Fibroblast of mammary gland (primary cell): ENCODE results near the gene NTN1.
A peak's percentile ranks its signal among the peaks of the same experiment; 100 is the strongest.

Experiments used
- DNase-seq: peaks from one replicate; pipeline ENCODE4 v3.0.0-alpha.2; 2010; ENCODE audit warnings: low read depth
- H3K4me3 ChIP-seq: 2 replicates; pipeline ENCODE4 v1.5.1; 2011; ENCODE audit warnings: low read depth, mild to moderate bottlenecking, low read length, moderate library complexity; ENCODE audit not compliant: control insufficient read depth
- CTCF ChIP-seq: conservative IDR thresholded peaks from 2 replicates; pipeline ENCODE4 v1.5.1; 2011; ENCODE audit warnings: low read depth, low read length, inconsistent platforms; ENCODE audit not compliant: control insufficient read depth, insufficient read depth

NTN1 gene

GRCh38 chr17:9213303-9213640, 192.0 kb downstream of the NTN1 start:
- TF ChIP-seq CTCF: no peak
- H3K4me3 ChIP-seq: no peak overlapping the region
- DNase-seq: no peak

GRCh38 chr17:9215465-9215864, 194.2 kb downstream of the NTN1 start:
- no peak overlapping the region for H3K4me3 ChIP-seq
- no peak for DNase-seq
- no peak for TF ChIP-seq CTCF

GRCh38 chr17:9217151-9218056, 196.1 kb downstream of the NTN1 start:
- H3K4me3 ChIP-seq: no peak overlapping the region
- no peak for TF ChIP-seq CTCF
- DNase-seq: peak; percentile 90

- no peak for TF ChIP-seq CTCF
- DNase-seq: no peak
- H3K4me3 ChIP-seq: no peak overlapping the region
Observed at GRCh38 chr17:9218064-9218635, 196.8 kb downstream of the NTN1 start.

GRCh38 chr17:9218911-9219310, 197.6 kb downstream of the NTN1 start:
- TF ChIP-seq CTCF: no peak
- no peak overlapping the region for H3K4me3 ChIP-seq
- DNase-seq: no peak

- H3K4me3 ChIP-seq: no peak overlapping the region
- DNase-seq: no peak
- no peak for TF ChIP-seq CTCF
Observed at GRCh38 chr17:9219631-9220397, 198.5 kb downstream of the NTN1 start.
